Hematopoietic multipotent progenitor cell treated with erythropoietin and hydrocortisone succinate and interleukin-3 and kit ligand, for 6 days (in vitro differentiated cells): ENCODE measurements around the gene SARS1.
"Not testable (repeated sequence)": the region's sequence is repeated elsewhere in the genome, so short reads cannot be mapped to it uniquely, and the experiment has no call there.

ENCODE experiments used
- DNase-seq: peaks from one replicate; pipeline ENCODE4 v3.0.0-alpha.2; 2015

Gene SARS1

DNA sequence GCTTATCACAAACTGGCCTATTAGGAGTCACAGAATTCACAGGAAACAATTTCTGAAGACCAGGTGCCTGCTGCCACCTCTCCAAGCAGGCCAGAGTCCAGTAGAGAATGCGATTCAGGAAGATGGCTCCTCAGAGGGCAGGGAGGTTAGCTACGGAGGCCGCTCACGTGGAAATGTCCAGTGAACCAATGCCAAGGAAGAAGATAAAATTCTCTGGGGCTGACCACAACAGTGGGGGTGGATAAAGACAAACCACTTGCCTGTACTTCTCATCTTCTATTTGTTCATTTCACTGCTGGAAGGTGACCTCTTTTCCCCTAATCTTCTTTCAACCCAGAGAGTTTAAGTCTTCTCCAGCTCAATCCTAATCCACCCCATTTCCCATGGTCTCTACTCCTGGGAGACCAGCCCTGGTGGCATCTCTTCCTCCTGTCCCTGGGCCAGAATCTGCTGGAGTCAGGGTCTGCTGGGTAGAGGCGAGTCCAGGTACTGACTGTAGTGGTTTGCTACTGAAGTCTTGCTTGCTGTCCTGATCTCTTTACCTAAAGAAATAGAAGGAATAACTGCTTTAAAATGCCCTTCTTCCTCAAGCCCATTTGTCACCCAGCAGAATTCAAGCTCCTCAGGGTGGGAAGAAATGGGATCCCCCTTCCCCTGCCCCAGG lies 66.0 kb downstream of the SARS1 start:
- no peak for DNase-seq

GRCh38 chr1:109280862-109281261 lies 67.1 kb downstream of the SARS1 start:
- no peak for DNase-seq

- peak; percentile 39 for DNase-seq
These were observed 68.2 kb downstream of the SARS1 start for GRCh38 chr1:109281680-109282496.

DNA sequence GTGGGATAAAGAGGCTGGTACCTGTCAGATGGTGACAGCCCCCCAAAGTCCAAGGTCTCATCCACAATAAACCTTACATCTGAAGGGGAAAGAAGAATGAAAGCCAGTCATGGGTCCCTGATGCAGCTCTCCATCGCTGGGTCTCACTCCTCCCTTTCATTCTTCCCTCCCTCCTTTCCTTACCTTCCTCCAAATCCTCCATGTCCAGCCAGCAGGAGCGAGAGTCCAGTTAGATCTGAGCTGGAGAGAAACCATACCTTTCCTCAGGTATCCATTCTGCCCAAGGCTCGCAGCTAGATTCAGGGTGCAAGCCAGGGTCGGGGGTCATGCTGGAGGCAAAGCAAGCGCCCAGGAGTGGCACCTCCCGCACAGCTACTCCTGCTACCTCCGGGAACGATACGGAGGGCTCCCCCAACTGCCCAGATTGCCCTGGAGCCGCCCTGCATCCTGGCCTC lies 68.8 kb downstream of the SARS1 start:
- DNase-seq: no peak

GRCh38 chr1:109282952-109283747 lies 69.4 kb downstream of the SARS1 start, which contains the start of gene PSRC1:
Gene PSRC1, minus strand, starts transcription at chr1:109283145.
- DNase-seq: peak; percentile 97

GRCh38 chr1:109283748-109284600 lies 70.3 kb downstream of the SARS1 start:
- no peak for DNase-seq

- not testable (repeated sequence) for DNase-seq
These were observed 73.0 kb downstream of the SARS1 start for GRCh38 chr1:109286762-109287161.
